Stimulated activated memory B cell treated with anti-CD40 and anti-IgM and Interleukin-4, amounts not matched to agents 10 μg/mL and 1 μg/mL and 100 μg/mL, for 72 hours (primary cell): Measurements from ENCODE around the gene GMPR2.
A peak's percentile ranks its signal among the peaks of the same experiment; 100 is the strongest.
"Not testable (repeated sequence)": the region's sequence is repeated elsewhere in the genome, so short reads cannot be mapped to it uniquely, and the experiment has no call there.

ENCODE experiments used
- ATAC-seq: fragments of 150-1000 bp; cut with Tn5 transposase; 2 replicates; pipeline ENCODE4 v1.10.0; 2021
- H3K27ac Mint-ChIP-seq: one replicate; pipeline ENCODE4 v1.8.0; 2022; ENCODE audit warnings: mild to moderate bottlenecking, mixed read lengths
- H3K27me3 Mint-ChIP-seq: one replicate; pipeline ENCODE4 v1.8.0; 2022; ENCODE audit warnings: mixed read lengths
- H3K36me3 Mint-ChIP-seq: one replicate; pipeline ENCODE4 v1.8.0; 2022; ENCODE audit warnings: mixed read lengths
- H3K4me1 Mint-ChIP-seq: one replicate; pipeline ENCODE4 v1.8.0; 2022; ENCODE audit warnings: mixed read lengths
- H3K4me3 Mint-ChIP-seq: one replicate; pipeline ENCODE4 v1.8.0; 2022; ENCODE audit warnings: mild to moderate bottlenecking, moderate library complexity, mixed read lengths
- H3K9me3 Mint-ChIP-seq: one replicate; pipeline ENCODE4 v1.8.0; 2022; ENCODE audit warnings: mixed read lengths

The GMPR2 gene

GRCh38 chr14:24235804-24236688 lies 3.3 kb downstream of the GMPR2 start:
- H3K4me3 Mint-ChIP-seq = no peak overlapping the region
- no peak for ATAC-seq
- H3K36me3 Mint-ChIP-seq = peaks cover 54% of the 10 kb centered on the region
- H3K27ac Mint-ChIP-seq = peak overlapping the region; percentile 8
- no peaks in the 10 kb centered on the region for H3K27me3 Mint-ChIP-seq
- peaks cover 69% of the 10 kb centered on the region for H3K4me1 Mint-ChIP-seq
- no peaks in the 10 kb centered on the region for H3K9me3 Mint-ChIP-seq

- H3K27me3 Mint-ChIP-seq = no peaks in the 10 kb centered on the region
- peaks cover 73% of the 10 kb centered on the region for H3K4me1 Mint-ChIP-seq
- H3K27ac Mint-ChIP-seq = peak overlapping the region; percentile 20
- ATAC-seq = no peak
- H3K4me3 Mint-ChIP-seq = no peak overlapping the region
- peaks cover 55% of the 10 kb centered on the region for H3K36me3 Mint-ChIP-seq
- no peaks in the 10 kb centered on the region for H3K9me3 Mint-ChIP-seq
Measured at GRCh38 chr14:24236689-24237462, 4.1 kb downstream of the GMPR2 start.

- Mint-ChIP-seq H3K27me3 (no peaks in the 10 kb centered on the region), H3K36me3 (peaks cover 55% of the 10 kb centered on the region), H3K4me3 (no peak overlapping the region), H3K9me3 (no peaks in the 10 kb centered on the region), H3K4me1 (peaks cover 77% of the 10 kb centered on the region), H3K27ac (peak overlapping the region; percentile 20)
- ATAC-seq = no peak
Measured at GRCh38 chr14:24237463-24237955, 4.8 kb downstream of the GMPR2 start.

- H3K27ac Mint-ChIP-seq = peak overlapping the region; percentile 20
- no peaks in the 10 kb centered on the region for H3K9me3 Mint-ChIP-seq
- H3K36me3 Mint-ChIP-seq = peaks cover 55% of the 10 kb centered on the region
- H3K27me3 Mint-ChIP-seq = no peaks in the 10 kb centered on the region
- no peak for ATAC-seq
- peaks cover 80% of the 10 kb centered on the region for H3K4me1 Mint-ChIP-seq
- no peak overlapping the region for H3K4me3 Mint-ChIP-seq
Measured at GRCh38 chr14:24238123-24238522, 5.4 kb downstream of the GMPR2 start.

- Mint-ChIP-seq H3K9me3 (no peaks in the 10 kb centered on the region), H3K4me1 (peaks cover 82% of the 10 kb centered on the region), H3K27ac (peak overlapping the region; percentile 20), H3K36me3 (peaks cover 55% of the 10 kb centered on the region), H3K27me3 (no peaks in the 10 kb centered on the region), H3K4me3 (no peak overlapping the region)
- no peak for ATAC-seq
Measured at GRCh38 chr14:24238527-24239037, 5.9 kb downstream of the GMPR2 start.

GRCh38 chr14:24240110-24240918 lies 7.6 kb downstream of the GMPR2 start:
- Mint-ChIP-seq H3K27me3 (no peaks in the 10 kb centered on the region), H3K36me3 (peaks cover 55% of the 10 kb centered on the region), H3K27ac (peak overlapping the region; percentile 64), H3K9me3 (no peaks in the 10 kb centered on the region), H3K4me3 (peak overlapping the region; percentile 23), H3K4me1 (peaks cover 74% of the 10 kb centered on the region)
- ATAC-seq = no peak

- Mint-ChIP-seq H3K4me1 (peaks cover 67% of the 10 kb centered on the region), H3K27me3 (no peaks in the 10 kb centered on the region), H3K4me3 (peak overlapping the region; percentile 92), H3K27ac (peak overlapping the region; percentile 99), H3K36me3 (peaks cover 41% of the 10 kb centered on the region), H3K9me3 (no peaks in the 10 kb centered on the region)
- ATAC-seq = peak; percentile 92
Measured at GRCh38 chr14:24241829-24242443, 9.2 kb downstream of the GMPR2 start.

- no peaks in the 10 kb centered on the region for H3K27me3 Mint-ChIP-seq
- H3K4me3 Mint-ChIP-seq = peak overlapping the region; percentile 92
- ATAC-seq = peak; percentile 0
- peaks cover 61% of the 10 kb centered on the region for H3K4me1 Mint-ChIP-seq
- H3K27ac Mint-ChIP-seq = peak overlapping the region; percentile 99
- H3K36me3 Mint-ChIP-seq = peaks cover 27% of the 10 kb centered on the region
- H3K9me3 Mint-ChIP-seq = no peaks in the 10 kb centered on the region
Measured at GRCh38 chr14:24243336-24243836, 10.7 kb downstream of the GMPR2 start.

GRCh38 chr14:24245350-24245749 lies 12.6 kb downstream of the GMPR2 start:
- not testable (repeated sequence) for ATAC-seq, H3K4me3 Mint-ChIP-seq, H3K27me3 Mint-ChIP-seq, H3K9me3 Mint-ChIP-seq
- peak overlapping the region; percentile 14 for H3K27ac Mint-ChIP-seq
- H3K36me3 Mint-ChIP-seq = peaks cover 16% of the 10 kb centered on the region
- H3K4me1 Mint-ChIP-seq = peaks cover 42% of the 10 kb centered on the region

GRCh38 chr14:24246765-24247212 lies 14.1 kb downstream of the GMPR2 start:
- Mint-ChIP-seq H3K4me1 (peaks cover 30% of the 10 kb centered on the region), H3K27ac (peak overlapping the region; percentile 73), H3K36me3 (peaks cover 11% of the 10 kb centered on the region), H3K9me3 (no peaks in the 10 kb centered on the region), H3K4me3 (peak overlapping the region; percentile 53), H3K27me3 (no peaks in the 10 kb centered on the region)
- ATAC-seq = no peak

GRCh38 chr14:24247422-24247821 lies 14.7 kb downstream of the GMPR2 start:
- Mint-ChIP-seq H3K36me3 (peaks cover 11% of the 10 kb centered on the region), H3K4me1 (peaks cover 25% of the 10 kb centered on the region), H3K27ac (peak overlapping the region; percentile 73), H3K9me3 (no peaks in the 10 kb centered on the region), H3K4me3 (peak overlapping the region; percentile 11), H3K27me3 (no peaks in the 10 kb centered on the region)
- no peak for ATAC-seq

- Mint-ChIP-seq H3K4me3 (no peak overlapping the region), H3K4me1 (peaks cover 12% of the 10 kb centered on the region), H3K9me3 (no peaks in the 10 kb centered on the region), H3K27ac (peak overlapping the region; percentile 46), H3K27me3 (no peaks in the 10 kb centered on the region), H3K36me3 (peaks cover 19% of the 10 kb centered on the region)
- no peak for ATAC-seq
Measured at GRCh38 chr14:24249230-24250021, 16.7 kb downstream of the GMPR2 start.

- no peak overlapping the region for H3K4me3 Mint-ChIP-seq
- H3K9me3 Mint-ChIP-seq = no peaks in the 10 kb centered on the region
- H3K27me3 Mint-ChIP-seq = no peaks in the 10 kb centered on the region
- ATAC-seq = no peak
- H3K4me1 Mint-ChIP-seq = peaks cover 12% of the 10 kb centered on the region
- no peak overlapping the region for H3K27ac Mint-ChIP-seq
- peaks cover 24% of the 10 kb centered on the region for H3K36me3 Mint-ChIP-seq
Measured at GRCh38 chr14:24250354-24250753, 17.6 kb downstream of the GMPR2 start.
